Psoas muscle (tissue), 8 donors: Measurements from ENCODE around the gene ERC2. TPM values are rescaled to one million over a fixed set of nuclear protein-coding genes. Genes with fewer than 3 reads are reported as not detected.

ENCODE experiments used
- ATAC-seq, 4 donors: fragments of 200-7000 bp; cut with Tn5 transposase; one replicate each; pipeline ENCODE4 v1.9.1; 2020; ENCODE audit warnings: moderate library complexity in 3 of 4, mild to moderate bottlenecking in 2 of 4
- DNase-seq, 2 donors: peaks; one replicate each; pipeline ENCODE4 v3.0.0-alpha.2; 2020
- H3K27ac ChIP-seq: fragments of 200-600 bp; one replicate; pipeline ENCODE4 v1.8.0; 2022
- H3K27me3 ChIP-seq, 3 donors: fragments of 200-600 bp in 1 of 3; one replicate each; pipeline versions ENCODE4 v1.6.1 to v1.8.0; 2013 to 2022; ENCODE audit warnings: low read length in 2 of 3, mild to moderate bottlenecking in 2 of 3, moderate library complexity in 1 of 3; ENCODE audit not compliant: insufficient read depth in 3 of 3
- H3K36me3 ChIP-seq, 2 donors: fragments of 200-600 bp in 1 of 2; one replicate each; pipeline versions ENCODE4 v1.6.1 to v1.8.0; 2013 to 2022; ENCODE audit warnings: low read depth in 1 of 2, mild to moderate bottlenecking in 1 of 2, moderate library complexity in 1 of 2; ENCODE audit not compliant: insufficient read depth in 1 of 2
- H3K4me1 ChIP-seq: fragments of 200-600 bp; one replicate; pipeline ENCODE4 v1.8.0; 2022
- H3K4me3 ChIP-seq: fragments of 200-600 bp; one replicate; pipeline ENCODE4 v1.8.0; 2022; ENCODE audit warnings: mild to moderate bottlenecking
- H3K9me3 ChIP-seq: fragments of 200-600 bp; one replicate; pipeline ENCODE4 v1.8.0; 2022
- CTCF ChIP-seq: fragments of 200-600 bp; IDR thresholded peaks from one replicate; pipeline ENCODE4 v1.8.0; 2022; ENCODE audit warnings: antibody characterized with exemption
- WGBS, 3 donors: extraction: QIAGEN DNeasy Blood & Tissue Kit; methylation state at CpG; one replicate each; pipeline versions ENCODE4 v1.1.6 to v1.1.7; 2013; 5-methylcytosine and 5-hydroxymethylcytosine counted together
- intact Hi-C, 2 donors: fragments of 100-400 bp; cut with DNase I; formaldehyde crosslinking; loops; one replicate each; pipeline versions ENCODE4 v1.11.0 to v1.14.2; 2022
- polyA plus RNA-seq, 3 donors: library from polyadenylated mRNA; stranded (reverse); fragments of 200-250 nt; gene quantifications; one replicate each; pipeline ENCODE4 v1.2.3, GENCODE V29; 2013
- total RNA-seq, 4 donors: library from RNA; stranded (reverse); fragmentation: NEBNext Ultra II Directional in 2 of 4; extraction: Animal tissue kit (Norgen Biotek cat#: 25700) in 2 of 4; gene quantifications; one replicate each; pipeline versions ENCODE4 v1.2.1 to v1.2.4, GENCODE V29; 2021 to 2023
- donor health status: healthy with polysubstance abuse.
- donor health status: DM: no; HTN: no; CAD: no; lungs with moderate emphysema.
- donor health status: Bipolar disorder and iron deficiency.
- donor health status: healthy.
- donor health status: DM: yes; HTN: yes; CAD: no.
- donor health status: DM: no; HTN: no; CAD: no.
- donor health status: DM: no; HTN: no; CAD: no.
- donor health status: DM: yes; HTN: yes; CAD: no.

Gene ERC2
- total and polyA plus RNA-seq, 7 donors: 0.04 to 0.15 TPM; not detected in 5

DNA sequence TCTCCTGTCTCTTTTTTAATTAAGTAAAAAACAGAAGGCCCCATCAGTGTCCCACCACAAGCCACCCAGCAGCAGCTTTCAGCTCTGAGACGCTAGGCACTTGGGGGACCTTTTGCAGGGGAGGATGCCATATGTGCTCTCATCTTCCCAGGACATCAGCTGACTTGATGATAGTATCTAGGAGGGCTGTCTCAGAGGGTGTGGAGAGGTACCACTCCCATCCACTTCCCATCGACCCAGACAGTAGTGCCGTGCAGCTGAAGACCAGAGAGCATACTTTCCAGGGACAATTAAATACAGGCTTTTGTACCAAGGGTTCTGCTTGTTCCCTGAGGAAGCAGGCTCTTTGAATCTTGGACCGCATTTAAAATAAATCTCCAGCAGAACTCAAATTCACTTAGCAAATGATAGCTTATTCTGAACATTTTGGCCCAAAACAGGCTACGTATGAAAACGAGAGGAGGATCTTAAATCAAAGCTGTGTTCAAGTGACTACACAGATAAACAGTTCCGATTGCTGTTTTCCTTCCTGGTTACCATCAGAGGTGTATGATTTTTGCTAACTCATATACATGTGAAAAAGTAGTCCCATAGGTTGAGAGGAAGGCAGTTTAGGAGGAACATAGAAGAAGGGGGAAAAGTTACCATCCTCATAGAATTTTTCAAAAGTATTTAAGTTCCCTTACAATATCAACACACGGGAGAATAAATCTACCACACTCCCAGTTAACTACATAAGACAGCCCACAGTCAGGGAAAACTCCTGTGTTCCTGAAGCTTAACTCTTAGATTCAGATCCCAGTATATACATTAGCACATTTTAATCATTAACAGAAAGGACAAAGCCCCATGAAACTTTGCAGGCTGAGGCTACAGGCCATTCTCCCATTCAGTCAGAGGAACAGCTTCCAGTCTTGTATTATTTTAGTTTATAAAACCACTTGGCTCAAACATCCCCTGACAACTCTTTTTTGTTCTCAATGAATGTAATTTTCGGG, 990.7 kb downstream of the ERC2 start:
- DNase-seq (no peak), ATAC-seq (no peak)
- Histone ChIP-seq H3K9me3 (no peaks in the 10 kb centered on the region), H3K4me1 (peaks cover 5% of the 10 kb centered on the region), H3K27me3 (peaks cover 0 to 13% (median 2%) of the 10 kb centered on the region in 3 donors), H3K27ac (no peak overlapping the region), H3K4me3 (no peak overlapping the region), H3K36me3 (peaks cover 0 to 4% of the 10 kb centered on the region in 2 donors)
- intact Hi-C loops: no loop called here
- TF ChIP-seq CTCF: no peak
- WGBS, 3 donors: 74 to 85% (median 80%) methylated on average over 9 of the region's 9 CpGs

- ATAC-seq: no peak
- Histone ChIP-seq H3K27me3 (peaks cover 0 to 10% (median 0%) of the 10 kb centered on the region in 3 donors), H3K27ac (no peak overlapping the region), H3K4me1 (peaks cover 5% of the 10 kb centered on the region), H3K36me3 (peaks cover 0 to 4% of the 10 kb centered on the region in 2 donors), H3K4me3 (no peak overlapping the region), H3K9me3 (no peaks in the 10 kb centered on the region)
- WGBS, 3 donors: 70 to 78% (median 71%) methylated on average over 3 of the region's 3 CpGs
- DNase-seq: no peak
- intact Hi-C loops: no loop called here
- TF ChIP-seq CTCF: no peak
Observed at GRCh38 chr3:55476515-55476914, 991.8 kb downstream of the ERC2 start.

- WGBS, 3 donors: 79 to 86% (median 86%) methylated on average over 44 of the region's 44 CpGs
- Histone ChIP-seq H3K27ac (no peak overlapping the region), H3K36me3 (peaks cover 0 to 10% of the 10 kb centered on the region in 2 donors), H3K27me3 (no peaks in the 10 kb centered on the region), H3K9me3 (no peaks in the 10 kb centered on the region), H3K4me1 (no peaks in the 10 kb centered on the region), H3K4me3 (no peak overlapping the region)
- ATAC-seq: no peak
- DNase-seq: no peak
- intact Hi-C loops: no loop called here
- no peak for TF ChIP-seq CTCF
Observed at GRCh38 chr3:55474213-55474632, 994.0 kb downstream of the ERC2 start.

DNA sequence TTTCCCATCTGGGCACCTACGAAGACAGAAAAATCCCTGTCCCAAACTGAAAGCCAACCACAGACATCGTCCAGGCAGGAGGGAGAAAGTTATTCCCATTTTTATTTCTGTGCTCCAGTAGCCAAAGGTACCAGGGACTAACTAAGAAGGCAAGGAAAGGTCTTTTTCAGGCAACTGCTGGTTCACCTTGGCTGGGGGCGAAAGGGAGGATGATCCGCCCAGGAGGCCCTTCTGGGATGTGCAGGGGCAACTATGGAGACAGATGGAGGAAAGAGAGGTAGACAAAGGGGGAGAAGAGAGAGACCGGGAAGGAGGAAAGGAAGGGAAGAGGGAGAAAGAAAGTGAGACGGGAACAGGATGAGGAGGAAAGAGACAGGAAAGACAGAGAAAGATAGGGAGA, 994.5 kb downstream of the ERC2 start:
- H3K27me3 ChIP-seq: no peaks in the 10 kb centered on the region
- intact Hi-C loops: no loop called here
- H3K4me3 ChIP-seq: no peak overlapping the region
- 85 to 91% (median 87%) methylated on average over 6 of the region's 6 CpGs for WGBS, 3 donors
- H3K36me3 ChIP-seq: peaks cover 0 to 10% of the 10 kb centered on the region in 2 donors
- no peaks in the 10 kb centered on the region for H3K9me3 ChIP-seq
- no peaks in the 10 kb centered on the region for H3K4me1 ChIP-seq
- no peak overlapping the region for H3K27ac ChIP-seq
- TF ChIP-seq CTCF: no peak
- ATAC-seq (no peak), DNase-seq (no peak)
